IMR-90 (cell line): Measurements from ENCODE around the gene PLCH2. TPM values are rescaled to one million over a fixed set of nuclear protein-coding genes. Genes with fewer than 3 reads are reported as not detected.

Experiments
- ATAC-seq: fragments of 200-7000 bp; cut with Tn5 transposase; 2 replicates; pipeline ENCODE4 v1.9.1; 2020; ENCODE audit warnings: low read depth, mild to moderate bottlenecking, moderate library complexity
- BruUV-seq: library from RNA; stranded (reverse); fragments of 400-500 nt; replicated peaks from 2 replicates; lab custom pipeline; 2021; lab: Mats Ljungman, UMichigan
- CTCF ChIA-PET: fragments of 300-600 bp; formaldehyde crosslinking; extraction: SDS; loops from one replicate; lab custom pipeline; 2021; ENCODE audit warnings: antibody characterized with exemption; lab: Yijun Ruan, JAX
- POLR2A ChIA-PET: fragments of 300-600 bp; sonication (Branson Sonifier 250); formaldehyde crosslinking; loops from one replicate; lab custom pipeline; 2022; ENCODE audit warnings: antibody characterized with exemption; ENCODE audit not compliant: unreplicated experiment; lab: Charles Lee
- DNase-seq: peaks from one replicate; pipeline ENCODE4 v3.0.0; 2013
- H2AFZ ChIP-seq: replicated peaks from 2 replicates; pipeline ENCODE3; 2013; ENCODE audit warnings: low read length, mild to moderate bottlenecking; ENCODE audit not compliant: poor library complexity
- H2AK5ac ChIP-seq: 2 replicates; pipeline ENCODE4 v1.6.1; 2013; ENCODE audit warnings: low read depth, low read length, inconsistent platforms
- H2AK9ac ChIP-seq: replicated peaks from 2 replicates; pipeline ENCODE3; 2013; ENCODE audit warnings: mild to moderate bottlenecking, low read depth, low read length, moderate library complexity; ENCODE audit not compliant: poor library complexity
- H2BK120ac ChIP-seq: 2 replicates; pipeline ENCODE4 v1.6.1; 2013; ENCODE audit warnings: low read depth, low read length, inconsistent platforms
- H2BK15ac ChIP-seq: 3 replicates; pipeline ENCODE4 v1.6.1; 2013; ENCODE audit warnings: low read depth, low read length, inconsistent platforms
- H2BK20ac ChIP-seq: 2 replicates; pipeline ENCODE4 v1.6.1; 2013; ENCODE audit warnings: low read depth, mild to moderate bottlenecking, inconsistent platforms, low read length, moderate library complexity
- H2BK5ac ChIP-seq: 2 replicates; pipeline ENCODE4 v1.6.1; 2013; ENCODE audit warnings: mild to moderate bottlenecking, low read depth, low read length, inconsistent platforms; ENCODE audit not compliant: poor library complexity, severe bottlenecking
- H3K14ac ChIP-seq: replicated peaks from 2 replicates; pipeline ENCODE4 v1.6.1; 2013; ENCODE audit warnings: low read depth, low read length, inconsistent platforms
- H3K18ac ChIP-seq: 2 replicates; pipeline ENCODE4 v1.6.1; 2013; ENCODE audit warnings: low read depth, low read length, control low read depth
- H3K23ac ChIP-seq: 2 replicates; pipeline ENCODE4 v1.6.1; 2013; ENCODE audit warnings: low read depth, low read length, inconsistent platforms
- H3K27ac ChIP-seq: 2 replicates; pipeline ENCODE4 v1.5.1; 2013; ENCODE audit warnings: mild to moderate bottlenecking, control low read depth, low read length; ENCODE audit not compliant: insufficient read depth
- H3K27me3 ChIP-seq: 2 replicates; pipeline ENCODE4 v1.6.1; 2013; ENCODE audit warnings: low read length; ENCODE audit not compliant: control insufficient read depth, insufficient read depth
- H3K36me3 ChIP-seq: 2 replicates; pipeline ENCODE4 v1.6.1; 2013; ENCODE audit warnings: low read length, mixed read lengths; ENCODE audit not compliant: control insufficient read depth, insufficient read depth
- H3K4ac ChIP-seq: 2 replicates; pipeline ENCODE4 v1.6.1; 2013; ENCODE audit warnings: low read depth, low read length, inconsistent platforms
- H3K4me1 ChIP-seq: 2 replicates; pipeline ENCODE4 v1.6.1; 2013; ENCODE audit warnings: low read length, mixed read lengths; ENCODE audit not compliant: control insufficient read depth, insufficient read depth
- H3K4me2 ChIP-seq: 2 replicates; pipeline ENCODE4 v1.6.1; 2013; ENCODE audit warnings: low read depth, mild to moderate bottlenecking, control low read depth, low read length, moderate library complexity
- H3K4me3 ChIP-seq: 2 replicates; pipeline ENCODE4 v1.5.1; 2013; ENCODE audit warnings: low read depth, mild to moderate bottlenecking, control low read depth, low read length, moderate library complexity; ENCODE audit not compliant: insufficient read depth
- H3K56ac ChIP-seq: 2 replicates; pipeline ENCODE4 v1.6.1; 2013; ENCODE audit warnings: low read length, inconsistent platforms; ENCODE audit not compliant: insufficient read depth; ENCODE audit errors: extremely low read depth
- H3K79me1 ChIP-seq, 2 experiments: 2 replicates each; pipeline ENCODE4 v1.6.1; 2013; ENCODE audit warnings: low read length in 2 of 2, inconsistent platforms in 1 of 2, low read depth in 1 of 2
- H3K9ac ChIP-seq: 2 replicates; pipeline ENCODE4 v1.6.1; 2013; ENCODE audit warnings: low read depth, low read length, control low read depth
- H3K9me1 ChIP-seq: 2 replicates; pipeline ENCODE4 v1.6.1; 2013; ENCODE audit warnings: low read length, inconsistent platforms; ENCODE audit not compliant: insufficient read depth
- H3K9me3 ChIP-seq: 2 replicates; pipeline ENCODE4 v1.6.1; 2013; ENCODE audit warnings: low read length; ENCODE audit not compliant: control insufficient read depth, insufficient read depth
- H4K20me1 ChIP-seq: 2 replicates; pipeline ENCODE4 v1.6.1; 2013; ENCODE audit warnings: low read length, inconsistent platforms; ENCODE audit not compliant: insufficient read depth
- H4K5ac ChIP-seq: 2 replicates; pipeline ENCODE4 v1.6.1; 2013; ENCODE audit warnings: mild to moderate bottlenecking, low read depth, low read length, control low read depth
- H4K8ac ChIP-seq, 2 experiments: 2 replicates each; pipeline ENCODE4 v1.6.1; 2013; ENCODE audit warnings: low read depth in 2 of 2, low read length in 2 of 2, control low read depth in 1 of 2, inconsistent platforms in 1 of 2
- H4K91ac ChIP-seq: 2 replicates; pipeline ENCODE4 v1.6.1; 2013; ENCODE audit warnings: low read depth, low read length, inconsistent platforms; ENCODE audit not compliant: insufficient read depth
- CEBPB ChIP-seq: IDR thresholded peaks from 2 replicates; pipeline ENCODE4 v1.6.1; 2012; ENCODE audit warnings: low read depth, low read length, improper control_type of control experiment
- CTCF ChIP-seq: conservative IDR thresholded peaks from 2 replicates; pipeline ENCODE4 v1.5.1; 2012; ENCODE audit warnings: mild to moderate bottlenecking, low read depth, low read length, improper control_type of control experiment
- ELK1 ChIP-seq: fragments of 150-350 bp; IDR thresholded peaks from 2 replicates; pipeline ENCODE4 v1.6.1; 2016; ENCODE audit warnings: low read depth, mild to moderate bottlenecking, low read length, moderate library complexity, borderline replicate concordance
- FOS ChIP-seq: fragments of 150-350 bp; IDR thresholded peaks from 2 replicates; pipeline ENCODE4 v1.6.1; 2016; ENCODE audit warnings: low read depth, low read length
- MAFK ChIP-seq: IDR thresholded peaks from 2 replicates; pipeline ENCODE4 v1.6.1; 2012; ENCODE audit warnings: low read depth, low read length, improper control_type of control experiment
- MXI1 ChIP-seq: IDR thresholded peaks from 2 replicates; pipeline ENCODE4 v1.6.1; 2012; ENCODE audit warnings: low read depth, mild to moderate bottlenecking, low read length, moderate library complexity, borderline replicate concordance
- POLR2A ChIP-seq: IDR thresholded peaks from 2 replicates; pipeline ENCODE4 v1.6.1; 2012; ENCODE audit warnings: mild to moderate bottlenecking, low read depth, low read length
- RFX5 ChIP-seq: IDR thresholded peaks from 2 replicates; pipeline ENCODE4 v1.8.0; 2012; ENCODE audit warnings: low read depth, mild to moderate bottlenecking, low read length, moderate library complexity
- SMC3 ChIP-seq: fragments of 150-350 bp; IDR thresholded peaks from 2 replicates; pipeline ENCODE4 v1.6.1; 2016; ENCODE audit warnings: low read depth, mild to moderate bottlenecking, antibody characterized with exemption, low read length, moderate library complexity
- USF2 ChIP-seq: fragments of 150-350 bp; IDR thresholded peaks from 2 replicates; pipeline ENCODE4 v1.6.1; 2017; ENCODE audit warnings: mild to moderate bottlenecking, antibody characterized with exemption, low read length, low read depth
- WGBS, 2 experiments: methylation state at CpG; one replicate each; pipeline versions ENCODE4 v1.1.5 to v1.1.7; 2013; ENCODE audit warnings: missing lambda C conversion rate in 2 of 2; ENCODE audit not compliant: insufficient read length in 1 of 2; ENCODE audit errors: extremely low coverage in 2 of 2; 5-methylcytosine and 5-hydroxymethylcytosine counted together
- dilution Hi-C: fragments of 300-500 bp; cut with HindIII; formaldehyde crosslinking; loops from one replicate; pipeline ENCODE4 v1.14.3; 2018; ENCODE audit warnings: low sequenced_read_pairs; ENCODE audit not compliant: unreplicated experiment
- in situ Hi-C: fragments of 300-500 bp; cut with MboI; formaldehyde crosslinking; loops from 3 replicates; pipeline ENCODE4 v1.14.3; 2019; ENCODE audit warnings: low sequenced_read_pairs, inconsistent platforms, mixed read lengths
- intact Hi-C: fragments of 100-400 bp; cut with micrococcal nuclease; formaldehyde crosslinking; loops from 2 replicates; pipeline ENCODE4 v1.10.0; 2022
- polyA plus RNA-seq, 3 experiments: library from polyadenylated mRNA; depleted of rRNA; stranded (reverse); fragments of >200 nt; gene quantifications; 2 replicates each; pipeline ENCODE4 v1.2.3, GENCODE V29; 2012; ENCODE audit warnings: low replicate concordance in 1 of 3
- total RNA-seq: library from RNA; depleted of rRNA; stranded (reverse); fragments of >200 nt; gene quantifications from 2 replicates; pipeline ENCODE4 v1.2.3, GENCODE V29; 2012

PLCH2 gene
- total and polyA plus RNA-seq, 2 of the 4 experiments (the other 2 are of a cell fraction) = 0.18 to 1.9 TPM

- TF ChIP-seq CTCF = no peak
Observed at GRCh38 chr1:2526824-2527555, 50.9 kb downstream of the PLCH2 start (continued).

GRCh38 chr1:2527556-2527860 is 51.4 kb downstream of the PLCH2 start:
- ChIA-PET POLR2A (no interaction called here), CTCF (no interaction called here)
- WGBS, 2 experiments = no CpG with 5 or more reads among the region's 4 CpGs
- Histone ChIP-seq H2AK9ac (no peak overlapping the region), H3K18ac (no peak overlapping the region), H2AFZ (no peak overlapping the region), H3K56ac (no peak overlapping the region), H3K4me2 (no peak overlapping the region), H3K4me3 (no peak overlapping the region), H3K9me3 (no peaks in the 10 kb centered on the region), H4K5ac (no peak overlapping the region), H3K27me3 (peaks cover 23% of the 10 kb centered on the region; the same call in 1 of the 2 replicates), H2BK5ac (no peak overlapping the region), H3K4me1 (peaks cover 25% of the 10 kb centered on the region), H3K36me3 (0 out of 2 replicates have a peak, but pooled peaks cover 2% of the 10 kb centered on the region), H2BK120ac (no peak overlapping the region), H3K4ac (no peak overlapping the region), H3K27ac (no peak overlapping the region), H3K14ac (no peak overlapping the region), H4K91ac (no peak overlapping the region), H2AK5ac (no peak overlapping the region; the same call in 1 of the 2 replicates), H3K9ac (no peak overlapping the region), H3K9me1 (peaks cover 12% of the 10 kb centered on the region), H2BK20ac (no peak overlapping the region), H3K79me1 (peaks cover 6 to 31% of the 10 kb centered on the region in 2 experiments), H3K23ac (no peak overlapping the region), H4K8ac (no peak overlapping the region), H4K20me1 (peaks cover 35% of the 10 kb centered on the region), H2BK15ac (no peak overlapping the region)
- BruUV-seq = no TSS peak
- TF ChIP-seq MXI1 (no peak), POLR2A (no peak), USF2 (no peak), ELK1 (no peak), RFX5 (no peak), MAFK (no peak), FOS (no peak), CEBPB (no peak), SMC3 (no peak)
- intact Hi-C loops (loop anchor here (5.0 kb wide), 1 partner anchor 115 kb away; the partner anchor contains the start of gene PEX10), in situ Hi-C loops (loop anchor here (25.0 kb wide), 1 partner anchor 340 kb away; the partner anchor contains the start of gene FAAP20), dilution Hi-C loops (no loop called here)
- no peak for ATAC-seq
- no peak for DNase-seq
